ENCODE results near the gene TMEM117. TPM values are rescaled to one million over a fixed set of nuclear protein-coding genes. Genes with fewer than 3 reads are reported as not detected.
"Not testable (repeated sequence)": the region's sequence is repeated elsewhere in the genome, so short reads cannot be mapped to it uniquely, and the experiment has no call there.

The TMEM117 gene
- total and polyA plus RNA-seq, 2 donors (not counting 1 experiment from before 2014, with no cell fraction given): 2.0 to 10.4 TPM

DNA sequence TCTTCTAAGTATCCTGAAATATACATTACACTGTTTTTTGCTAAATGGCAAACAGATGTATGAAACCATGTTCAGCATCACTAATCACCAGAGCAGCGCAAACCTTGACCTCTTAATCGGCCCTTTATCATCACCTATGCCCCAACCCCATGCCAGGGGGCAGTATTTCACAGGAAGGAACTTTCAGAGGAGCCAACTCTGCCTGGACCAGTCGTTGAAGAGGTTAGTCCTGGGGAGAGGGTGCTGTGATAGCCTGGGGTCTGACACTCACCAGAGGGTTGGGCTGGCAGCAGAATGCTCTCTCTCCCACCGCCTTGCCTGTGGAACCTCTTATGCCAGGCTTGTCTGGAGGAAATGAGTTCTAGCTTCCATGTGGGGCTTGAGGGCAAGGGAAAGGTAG is 411.7 kb downstream of the TMEM117 start:
- peaks cover 0 to 5% (median 3%) of the 10 kb centered on the region in 3 donors for H3K9me3 ChIP-seq (ENCODE audit: control extremely low read depth in 1 of 3, control insufficient read depth in 2 of 3, insufficient read depth in 1 of 3, low read length in 2 of 3)
- no peak overlapping the region for H3K9ac ChIP-seq (ENCODE audit: low read length)
- no peaks in the 10 kb centered on the region for H3K4me1 ChIP-seq (ENCODE audit: control insufficient read depth in 2 of 2, insufficient read depth in 2 of 2, low read length in 2 of 2)
- no peaks in the 10 kb centered on the region for H3K79me2 ChIP-seq (ENCODE audit: control insufficient read depth, insufficient read depth, low read length)
- Mint-ChIP-seq H3K4me3 (no peak overlapping the region), H3K9me3 (ENCODE audit: insufficient read depth) (peaks cover 3% of the 10 kb centered on the region), H3K27ac (no peak overlapping the region), H3K4me1 (no peaks in the 10 kb centered on the region), H3K27me3 (no peaks in the 10 kb centered on the region)
- DNase-seq (no peak), ATAC-seq (ENCODE audit: low read depth) (no peak)
- no peak overlapping the region for H2AFZ ChIP-seq (ENCODE audit: insufficient read depth, low read depth, low read length, poor library complexity, severe bottlenecking)
- TF ChIP-seq, protein P1, sequence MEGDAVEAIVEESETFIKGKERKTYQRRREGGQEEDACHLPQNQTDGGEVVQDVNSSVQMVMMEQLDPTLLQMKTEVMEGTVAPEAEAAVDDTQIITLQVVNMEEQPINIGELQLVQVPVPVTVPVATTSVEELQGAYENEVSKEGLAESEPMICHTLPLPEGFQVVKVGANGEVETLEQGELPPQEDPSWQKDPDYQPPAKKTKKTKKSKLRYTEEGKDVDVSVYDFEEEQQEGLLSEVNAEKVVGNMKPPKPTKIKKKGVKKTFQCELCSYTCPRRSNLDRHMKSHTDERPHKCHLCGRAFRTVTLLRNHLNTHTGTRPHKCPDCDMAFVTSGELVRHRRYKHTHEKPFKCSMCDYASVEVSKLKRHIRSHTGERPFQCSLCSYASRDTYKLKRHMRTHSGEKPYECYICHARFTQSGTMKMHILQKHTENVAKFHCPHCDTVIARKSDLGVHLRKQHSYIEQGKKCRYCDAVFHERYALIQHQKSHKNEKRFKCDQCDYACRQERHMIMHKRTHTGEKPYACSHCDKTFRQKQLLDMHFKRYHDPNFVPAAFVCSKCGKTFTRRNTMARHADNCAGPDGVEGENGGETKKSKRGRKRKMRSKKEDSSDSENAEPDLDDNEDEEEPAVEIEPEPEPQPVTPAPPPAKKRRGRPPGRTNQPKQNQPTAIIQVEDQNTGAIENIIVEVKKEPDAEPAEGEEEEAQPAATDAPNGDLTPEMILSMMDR (IDR thresholded peaks at IDR 0.05): no peak
- no peak for TF ChIP-seq EZH2 (IDR thresholded peaks at IDR 0.05; ENCODE audit: borderline replicate concordance, insufficient read depth, low read depth, low read length, poor library complexity, severe bottlenecking)
- ChIA-PET CTCF (no interaction called here), POLR2A (no interaction called here)
- H3K4me3 ChIP-seq (ENCODE audit: control extremely low read depth in 1 of 5, extremely low read depth in 1 of 5, insufficient read depth in 1 of 5, low read depth in 2 of 5, low read length in 4 of 5): no peak overlapping the region
- H3K27me3 ChIP-seq (replicated peaks in 1 of 4; ENCODE audit: control extremely low read depth in 1 of 4, control insufficient read depth in 3 of 4, insufficient read depth in 4 of 4, low read length in 3 of 4): no peaks in the 10 kb centered on the region
- no peak overlapping the region for H3K27ac ChIP-seq (ENCODE audit: low read length in 2 of 2)
- 94% methylated on average over 2 of the region's 4 CpGs for WGBS (ENCODE audit: insufficient coverage)
- H3K36me3 ChIP-seq (replicated peaks in 1 of 2; ENCODE audit: control extremely low read depth in 1 of 2, control insufficient read depth in 1 of 2, extremely low read depth in 1 of 2, insufficient read depth in 2 of 2, low read length in 1 of 2): no peaks in the 10 kb centered on the region
- H4K20me1 ChIP-seq (ENCODE audit: control insufficient read depth, insufficient read depth, low read length, poor library complexity, severe bottlenecking): no peaks in the 10 kb centered on the region
- intact Hi-C loops (cut with micrococcal nuclease): no loop called here
- H3K4me2 ChIP-seq (replicated peaks; ENCODE audit: low read depth, low read length, poor library complexity, severe bottlenecking): no peak overlapping the region

DNA sequence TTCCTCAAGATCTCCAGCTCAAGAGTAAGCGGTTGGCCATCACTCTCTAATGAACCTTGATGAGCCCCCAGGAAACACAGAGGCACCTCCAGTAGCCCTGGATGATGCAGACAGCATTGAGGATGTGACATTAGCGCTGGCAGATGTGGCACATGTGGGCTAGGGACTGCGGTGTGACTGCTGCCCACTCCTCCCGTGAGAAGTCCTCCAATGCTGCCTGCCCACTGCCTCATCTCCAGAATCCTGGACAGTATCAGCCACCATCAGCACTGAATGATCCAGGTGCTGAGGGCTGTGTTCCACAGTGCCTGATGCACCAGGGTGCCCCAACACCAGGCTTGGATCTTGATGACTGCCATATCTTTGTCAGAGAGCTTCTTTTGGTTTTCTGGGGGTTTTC is 412.6 kb downstream of the TMEM117 start:
- Mint-ChIP-seq H3K4me3 (no peak overlapping the region), H3K27ac (no peak overlapping the region), H3K9me3 (ENCODE audit: insufficient read depth) (peaks cover 3% of the 10 kb centered on the region), H3K27me3 (no peaks in the 10 kb centered on the region), H3K4me1 (no peaks in the 10 kb centered on the region)
- no peaks in the 10 kb centered on the region for H3K4me1 ChIP-seq (ENCODE audit: control insufficient read depth in 2 of 2, insufficient read depth in 2 of 2, low read length in 2 of 2)
- DNase-seq (no peak), ATAC-seq (ENCODE audit: low read depth) (no peak)
- TF ChIP-seq, protein P1 (IDR thresholded peaks at IDR 0.05): no peak
- no peak for TF ChIP-seq EZH2 (IDR thresholded peaks at IDR 0.05; ENCODE audit: borderline replicate concordance, insufficient read depth, low read depth, low read length, poor library complexity, severe bottlenecking)
- H4K20me1 ChIP-seq (ENCODE audit: control insufficient read depth, insufficient read depth, low read length, poor library complexity, severe bottlenecking): no peaks in the 10 kb centered on the region
- H2AFZ ChIP-seq (ENCODE audit: insufficient read depth, low read depth, low read length, poor library complexity, severe bottlenecking): no peak overlapping the region
- ChIA-PET CTCF (no interaction called here), POLR2A (no interaction called here)
- H3K4me2 ChIP-seq (replicated peaks; ENCODE audit: low read depth, low read length, poor library complexity, severe bottlenecking): no peak overlapping the region
- WGBS (ENCODE audit: insufficient coverage): 97% methylated on average over 4 of the region's 4 CpGs
- peaks cover 0 to 5% (median 3%) of the 10 kb centered on the region in 3 donors for H3K9me3 ChIP-seq (ENCODE audit: control extremely low read depth in 1 of 3, control insufficient read depth in 2 of 3, insufficient read depth in 1 of 3, low read length in 2 of 3)
- intact Hi-C loops (cut with micrococcal nuclease): no loop called here
- H3K4me3 ChIP-seq (ENCODE audit: control extremely low read depth in 1 of 5, extremely low read depth in 1 of 5, insufficient read depth in 1 of 5, low read depth in 2 of 5, low read length in 4 of 5): no peak overlapping the region
- no peaks in the 10 kb centered on the region for H3K36me3 ChIP-seq (replicated peaks in 1 of 2; ENCODE audit: control extremely low read depth in 1 of 2, control insufficient read depth in 1 of 2, extremely low read depth in 1 of 2, insufficient read depth in 2 of 2, low read length in 1 of 2)
- H3K27ac ChIP-seq (ENCODE audit: low read length in 2 of 2): no peak overlapping the region
- H3K27me3 ChIP-seq (replicated peaks in 1 of 4; ENCODE audit: control extremely low read depth in 1 of 4, control insufficient read depth in 3 of 4, insufficient read depth in 4 of 4, low read length in 3 of 4): no peaks in the 10 kb centered on the region
- no peak overlapping the region for H3K9ac ChIP-seq (ENCODE audit: low read length)
- H3K79me2 ChIP-seq (ENCODE audit: control insufficient read depth, insufficient read depth, low read length): no peaks in the 10 kb centered on the region

DNA sequence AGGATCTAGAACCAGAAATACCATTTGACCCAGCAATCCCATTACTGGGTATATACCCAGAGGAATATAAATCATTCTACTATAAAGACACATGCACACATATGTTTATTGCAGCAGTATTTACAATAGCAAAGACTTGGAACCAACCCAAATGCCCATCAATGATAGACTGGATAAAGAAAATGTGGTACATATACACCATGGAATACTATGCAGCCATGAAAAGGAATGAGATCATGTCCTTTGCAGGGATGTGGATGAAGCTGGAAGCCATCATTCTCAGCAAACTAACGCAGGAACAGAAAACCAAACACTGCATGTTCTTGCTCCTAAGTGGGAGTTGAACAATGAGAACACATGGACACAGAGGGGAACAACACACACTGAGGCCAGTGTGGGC is 414.6 kb downstream of the TMEM117 start:
- H4K20me1 ChIP-seq (ENCODE audit: control insufficient read depth, insufficient read depth, low read length, poor library complexity, severe bottlenecking); H3K27ac ChIP-seq (ENCODE audit: low read length in 2 of 2); H3K79me2 ChIP-seq (ENCODE audit: control insufficient read depth, insufficient read depth, low read length); H3K4me1 Mint-ChIP-seq; POLR2A ChIA-PET; H3K36me3 ChIP-seq (replicated peaks in 1 of 2; ENCODE audit: control extremely low read depth in 1 of 2, control insufficient read depth in 1 of 2, extremely low read depth in 1 of 2, insufficient read depth in 2 of 2, low read length in 1 of 2); H3K9me3 Mint-ChIP-seq (ENCODE audit: insufficient read depth); H3K4me2 ChIP-seq (replicated peaks; ENCODE audit: low read depth, low read length, poor library complexity, severe bottlenecking); ATAC-seq (ENCODE audit: low read depth); H3K4me1 ChIP-seq (ENCODE audit: control insufficient read depth in 2 of 2, insufficient read depth in 2 of 2, low read length in 2 of 2); H3K9me3 ChIP-seq (ENCODE audit: control extremely low read depth in 1 of 3, control insufficient read depth in 2 of 3, insufficient read depth in 1 of 3, low read length in 2 of 3); H3K9ac ChIP-seq (ENCODE audit: low read length); H3K27ac Mint-ChIP-seq; H3K4me3 ChIP-seq (ENCODE audit: control extremely low read depth in 1 of 5, extremely low read depth in 1 of 5, insufficient read depth in 1 of 5, low read depth in 2 of 5, low read length in 4 of 5); intact Hi-C loops (cut with micrococcal nuclease); DNase-seq; H3K27me3 ChIP-seq (replicated peaks in 1 of 4; ENCODE audit: control extremely low read depth in 1 of 4, control insufficient read depth in 3 of 4, insufficient read depth in 4 of 4, low read length in 3 of 4); H3K27me3 Mint-ChIP-seq; CTCF ChIA-PET; H3K4me3 Mint-ChIP-seq; H2AFZ ChIP-seq (ENCODE audit: insufficient read depth, low read depth, low read length, poor library complexity, severe bottlenecking): not testable (repeated sequence)
- WGBS (ENCODE audit: insufficient coverage): 100% methylated on average over 1 of the region's 1 CpG

All from B cell (primary cell).